ENCODE results near the gene FAM53A.

Gene FAM53A

GRCh38 chr4:1720163-1720983 lies 36.3 kb upstream of the FAM53A start:
- H3K4me3 ChIP-seq (ENCODE audit: low read depth, low read length), result peak overlapping the region; percentile 91
- no peak for TF ChIP-seq CTCF (IDR thresholded peaks at IDR 0.05; ENCODE audit: borderline replicate concordance, insufficient read depth, low read depth, low read length)

GRCh38 chr4:1718095-1718850 lies 34.2 kb upstream of the FAM53A start:
- TF ChIP-seq CTCF (IDR thresholded peaks at IDR 0.05; ENCODE audit: borderline replicate concordance, insufficient read depth, low read depth, low read length), result no peak
- no peak overlapping the region for H3K4me3 ChIP-seq (ENCODE audit: low read depth, low read length)

- TF ChIP-seq CTCF (IDR thresholded peaks at IDR 0.05; ENCODE audit: borderline replicate concordance, insufficient read depth, low read depth, low read length), result no peak
Observed at GRCh38 chr4:1717129-1718094, 33.3 kb upstream of the FAM53A start.

GRCh38 chr4:1716065-1716945 lies 32.2 kb upstream of the FAM53A start:
- no peak for TF ChIP-seq CTCF (IDR thresholded peaks at IDR 0.05; ENCODE audit: borderline replicate concordance, insufficient read depth, low read depth, low read length)
- H3K4me3 ChIP-seq (ENCODE audit: low read depth, low read length), result no peak overlapping the region

More at GRCh38 chr4:1717129-1718094, 33.3 kb upstream of the FAM53A start:
- H3K4me3 ChIP-seq (ENCODE audit: low read depth, low read length), result no peak overlapping the region

GRCh38 chr4:1715002-1715758 lies 31.1 kb upstream of the FAM53A start:
- peak overlapping the region; percentile 90 for H3K4me3 ChIP-seq (ENCODE audit: low read depth, low read length)
- TF ChIP-seq CTCF (IDR thresholded peaks at IDR 0.05; ENCODE audit: borderline replicate concordance, insufficient read depth, low read depth, low read length), result no peak

Data from GM12875 (cell line).